Body of pancreas (tissue), 4 donors: ENCODE results near the gene IDI2.

Experiments
- POLR2A ChIP-seq, 3 donors: fragments of 450-650 bp; IDR thresholded peaks; one replicate each; pipeline ENCODE4 v1.6.1; 2016; ENCODE audit warnings: antibody characterized with exemption in 3 of 3, mild to moderate bottlenecking in 2 of 3
- TF ChIP-seq, protein P1 (sequence below), 7 experiments: fragments of 450-650 bp in 4 of 7; fragments of 200-600 bp in 3 of 7; sonication (generic) in 3 of 7; IDR thresholded peaks; one replicate each; pipeline ENCODE4 v1.5.1; 2016 to 2019; ENCODE audit warnings: antibody characterized with exemption in 7 of 7

GRCh38 chr10:1058017-1058416 lies 32.4 kb upstream of the IDI2 start:
- TF ChIP-seq, protein P1, sequence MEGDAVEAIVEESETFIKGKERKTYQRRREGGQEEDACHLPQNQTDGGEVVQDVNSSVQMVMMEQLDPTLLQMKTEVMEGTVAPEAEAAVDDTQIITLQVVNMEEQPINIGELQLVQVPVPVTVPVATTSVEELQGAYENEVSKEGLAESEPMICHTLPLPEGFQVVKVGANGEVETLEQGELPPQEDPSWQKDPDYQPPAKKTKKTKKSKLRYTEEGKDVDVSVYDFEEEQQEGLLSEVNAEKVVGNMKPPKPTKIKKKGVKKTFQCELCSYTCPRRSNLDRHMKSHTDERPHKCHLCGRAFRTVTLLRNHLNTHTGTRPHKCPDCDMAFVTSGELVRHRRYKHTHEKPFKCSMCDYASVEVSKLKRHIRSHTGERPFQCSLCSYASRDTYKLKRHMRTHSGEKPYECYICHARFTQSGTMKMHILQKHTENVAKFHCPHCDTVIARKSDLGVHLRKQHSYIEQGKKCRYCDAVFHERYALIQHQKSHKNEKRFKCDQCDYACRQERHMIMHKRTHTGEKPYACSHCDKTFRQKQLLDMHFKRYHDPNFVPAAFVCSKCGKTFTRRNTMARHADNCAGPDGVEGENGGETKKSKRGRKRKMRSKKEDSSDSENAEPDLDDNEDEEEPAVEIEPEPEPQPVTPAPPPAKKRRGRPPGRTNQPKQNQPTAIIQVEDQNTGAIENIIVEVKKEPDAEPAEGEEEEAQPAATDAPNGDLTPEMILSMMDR (IDR thresholded peaks at IDR 0.05), result no peak
- no peak for TF ChIP-seq POLR2A (IDR thresholded peaks at IDR 0.05)
